22Rv1 (cell line): ENCODE measurements around the gene FGF18.

Experiments used
- H3K27ac ChIP-seq: fragments of 450-650 bp; 2 replicates; pipeline ENCODE4 v1.5.1; 2017
- ZFX ChIP-seq: fragments of 450-650 bp; IDR thresholded peaks from 2 replicates; pipeline ENCODE4 v1.6.1; 2017; ENCODE audit warnings: antibody characterized with exemption, borderline replicate concordance
- TF ChIP-seq, protein P1 (sequence below): fragments of 450-650 bp; IDR thresholded peaks from 2 replicates; pipeline ENCODE4 v1.5.1; 2017; ENCODE audit warnings: mild to moderate bottlenecking

Gene FGF18

DNA sequence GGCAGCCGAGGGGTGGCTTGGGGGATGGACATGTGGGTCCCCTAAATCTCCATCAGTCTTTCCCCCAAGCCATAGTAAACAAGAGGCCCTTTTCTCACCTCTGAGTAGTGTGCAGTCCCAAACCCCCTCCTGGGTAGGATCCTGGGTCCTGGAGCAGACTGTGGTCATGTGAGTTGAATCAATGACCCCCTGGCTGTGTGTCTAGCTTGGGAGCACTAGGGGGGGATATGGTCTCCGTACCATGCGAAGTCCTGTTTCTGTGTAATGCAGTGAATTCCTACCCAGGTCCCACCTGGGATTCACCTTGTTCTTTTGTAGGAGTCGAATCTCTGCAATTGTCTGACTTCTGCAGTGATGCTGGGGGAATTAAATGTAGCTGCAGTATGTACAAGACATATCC lies 66.2 kb downstream of the FGF18 start:
- TF ChIP-seq, protein P1, sequence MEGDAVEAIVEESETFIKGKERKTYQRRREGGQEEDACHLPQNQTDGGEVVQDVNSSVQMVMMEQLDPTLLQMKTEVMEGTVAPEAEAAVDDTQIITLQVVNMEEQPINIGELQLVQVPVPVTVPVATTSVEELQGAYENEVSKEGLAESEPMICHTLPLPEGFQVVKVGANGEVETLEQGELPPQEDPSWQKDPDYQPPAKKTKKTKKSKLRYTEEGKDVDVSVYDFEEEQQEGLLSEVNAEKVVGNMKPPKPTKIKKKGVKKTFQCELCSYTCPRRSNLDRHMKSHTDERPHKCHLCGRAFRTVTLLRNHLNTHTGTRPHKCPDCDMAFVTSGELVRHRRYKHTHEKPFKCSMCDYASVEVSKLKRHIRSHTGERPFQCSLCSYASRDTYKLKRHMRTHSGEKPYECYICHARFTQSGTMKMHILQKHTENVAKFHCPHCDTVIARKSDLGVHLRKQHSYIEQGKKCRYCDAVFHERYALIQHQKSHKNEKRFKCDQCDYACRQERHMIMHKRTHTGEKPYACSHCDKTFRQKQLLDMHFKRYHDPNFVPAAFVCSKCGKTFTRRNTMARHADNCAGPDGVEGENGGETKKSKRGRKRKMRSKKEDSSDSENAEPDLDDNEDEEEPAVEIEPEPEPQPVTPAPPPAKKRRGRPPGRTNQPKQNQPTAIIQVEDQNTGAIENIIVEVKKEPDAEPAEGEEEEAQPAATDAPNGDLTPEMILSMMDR = no peak
- TF ChIP-seq ZFX = no peak
- no peak overlapping the region for H3K27ac ChIP-seq

DNA sequence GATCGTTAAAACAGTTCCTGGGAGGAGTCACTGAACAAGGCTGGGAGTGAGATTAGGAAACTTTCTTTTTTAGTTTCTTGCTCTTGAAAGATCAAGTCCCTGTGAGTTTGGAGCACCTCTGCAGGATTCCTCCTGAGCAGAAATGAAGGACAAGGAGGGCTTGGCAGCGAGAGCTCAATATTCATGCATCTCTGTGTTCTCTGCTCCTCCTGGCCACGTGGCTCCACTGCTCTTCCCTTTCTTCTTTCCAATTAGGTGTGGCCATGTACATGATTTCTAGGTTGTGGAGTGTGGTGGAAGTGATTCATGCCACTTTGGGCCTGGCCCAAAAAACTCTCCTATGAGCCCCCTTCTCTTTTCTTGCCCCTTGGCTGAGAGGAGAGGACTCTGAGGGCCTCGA lies 67.2 kb downstream of the FGF18 start:
- no peak overlapping the region for H3K27ac ChIP-seq
- TF ChIP-seq, protein P1 = no peak
- no peak for TF ChIP-seq ZFX

DNA sequence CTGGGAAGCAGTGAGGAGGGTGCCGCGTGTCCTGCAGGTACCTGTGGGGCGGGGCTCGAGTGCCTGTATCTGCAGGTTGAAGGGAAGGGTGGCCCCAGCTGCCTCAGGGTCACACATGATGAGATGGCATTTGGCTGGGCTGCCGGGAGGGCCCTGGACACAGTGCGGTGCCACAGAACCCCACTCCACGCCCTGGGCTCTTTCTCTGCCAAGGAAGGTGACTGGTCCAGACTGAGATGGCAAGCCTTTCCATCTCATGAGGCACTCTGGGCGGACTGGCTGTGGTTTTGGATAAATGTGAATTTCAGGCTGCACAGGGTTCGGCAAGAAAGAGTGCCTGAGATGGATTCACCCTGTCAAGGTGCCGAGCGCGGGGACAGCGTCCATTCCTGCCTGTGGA lies 69.4 kb downstream of the FGF18 start:
- H3K27ac ChIP-seq = no peak overlapping the region
- TF ChIP-seq ZFX = no peak
- TF ChIP-seq, protein P1 = no peak

DNA sequence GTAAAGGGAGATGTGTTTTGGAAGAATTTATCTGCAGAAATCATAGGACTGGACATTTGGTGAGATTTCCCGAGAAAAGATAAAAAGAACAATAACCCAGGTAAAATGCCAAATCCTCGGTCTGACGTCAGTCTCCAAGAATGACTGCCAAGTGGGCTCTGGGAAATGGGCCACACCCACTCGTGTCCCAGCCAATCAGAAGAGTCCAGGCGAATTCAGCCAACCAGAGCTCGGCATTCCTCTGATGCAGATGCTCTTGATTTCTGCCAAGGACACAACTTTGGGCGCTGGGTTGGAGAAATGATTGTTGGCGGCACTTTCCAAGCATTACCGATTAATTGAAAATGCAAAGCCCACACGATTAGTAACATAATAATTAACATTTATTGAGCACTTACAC lies 73.3 kb downstream of the FGF18 start:
- no peak for TF ChIP-seq ZFX
- TF ChIP-seq, protein P1 = no peak
- no peak overlapping the region for H3K27ac ChIP-seq

DNA sequence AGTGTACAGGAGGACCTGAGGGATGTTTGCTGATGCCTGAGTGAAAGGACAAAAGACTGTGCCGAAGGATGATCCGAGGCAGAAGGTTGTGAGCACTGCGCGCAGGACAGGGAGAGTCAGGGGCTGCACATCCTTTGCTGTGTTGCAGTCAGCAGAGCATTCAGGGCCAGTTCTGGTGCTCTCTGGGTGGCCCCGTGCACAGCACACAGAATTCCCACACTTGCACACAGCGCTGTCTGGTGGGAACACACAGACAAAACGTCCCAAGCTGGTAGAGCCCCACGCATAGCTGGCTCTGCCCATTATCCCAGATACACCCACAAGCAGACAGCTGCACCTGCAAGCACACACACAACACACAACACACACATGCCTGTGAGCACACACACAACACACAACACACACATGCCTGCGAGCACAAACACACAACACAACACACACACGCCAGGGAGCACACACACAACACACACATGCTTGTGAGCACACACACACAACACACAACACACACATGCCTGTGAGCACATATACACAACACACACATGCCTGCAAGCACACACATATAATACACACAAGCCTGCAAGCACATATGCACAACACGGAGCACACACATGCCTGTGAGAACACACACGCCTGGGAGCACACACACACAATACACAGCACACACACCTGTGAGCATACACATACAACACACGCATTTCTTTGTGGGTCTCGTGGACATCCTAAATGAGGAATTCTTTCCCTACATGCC lies 74.4 kb downstream of the FGF18 start:
- TF ChIP-seq ZFX = no peak
- TF ChIP-seq, protein P1 = no peak
- no peak overlapping the region for H3K27ac ChIP-seq

DNA sequence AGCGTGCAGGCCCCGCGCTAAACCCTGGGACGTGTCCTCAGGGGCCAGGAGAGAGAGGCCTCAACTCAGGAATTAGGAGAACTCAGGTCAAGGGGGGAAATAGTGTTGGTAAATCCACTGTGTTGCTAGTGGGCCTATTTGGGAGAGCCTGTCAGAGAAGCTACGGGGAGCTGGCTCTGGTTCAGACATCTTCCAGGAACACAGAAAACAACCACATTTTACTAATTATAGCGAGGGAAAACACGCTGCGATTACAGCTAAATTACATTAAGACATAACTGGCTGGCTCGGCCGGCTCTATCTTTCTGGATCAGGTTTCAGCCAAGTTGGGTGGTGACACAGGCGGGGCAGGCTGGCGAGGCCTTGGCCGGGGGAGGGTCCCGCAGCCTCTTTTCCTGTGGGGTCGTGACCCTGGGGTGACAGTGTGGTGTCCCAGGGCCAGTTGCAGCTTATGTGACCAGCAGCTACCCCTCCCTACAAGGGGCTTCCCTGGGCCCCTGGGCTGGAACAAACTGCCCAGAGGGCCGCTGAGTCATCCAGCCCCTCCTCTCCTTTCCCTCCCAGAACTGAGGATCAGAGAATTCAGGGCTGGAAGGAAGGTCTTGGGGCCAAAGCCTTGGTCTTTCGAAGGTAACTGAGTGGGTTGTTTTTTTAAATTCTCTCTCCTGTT lies 75.1 kb downstream of the FGF18 start:
- no peak overlapping the region for H3K27ac ChIP-seq
- TF ChIP-seq, protein P1 = no peak
- no peak for TF ChIP-seq ZFX

DNA sequence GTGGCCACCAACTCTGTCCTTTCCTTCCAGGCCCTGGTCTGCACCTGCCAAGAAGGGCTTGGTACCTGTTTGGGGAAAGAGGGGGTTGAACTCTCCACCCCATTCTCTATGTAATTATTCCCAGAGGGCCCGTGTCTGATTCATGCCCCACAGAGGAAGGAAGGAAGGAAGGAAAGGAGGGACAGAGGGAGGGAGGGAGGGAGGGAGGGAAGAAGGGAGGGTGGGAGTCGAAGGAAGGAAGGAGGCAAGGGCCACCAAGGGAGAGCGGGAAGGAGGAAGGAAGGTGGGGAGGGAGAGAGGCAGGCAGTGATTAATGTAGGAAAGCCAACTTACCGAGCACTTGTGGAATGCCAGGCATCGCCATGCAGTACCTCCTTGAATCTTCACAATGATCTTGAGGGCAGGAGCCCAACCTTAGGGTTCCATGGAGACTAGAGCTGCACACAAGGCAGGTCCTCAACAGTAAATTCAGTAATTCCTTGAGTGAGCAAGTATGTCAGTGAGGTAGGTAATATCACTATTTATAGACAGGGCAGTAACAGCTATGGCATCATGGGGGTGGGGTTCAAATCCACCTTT lies 75.8 kb downstream of the FGF18 start:
- TF ChIP-seq, protein P1 = no peak
- TF ChIP-seq ZFX = no peak
- no peak overlapping the region for H3K27ac ChIP-seq
